Coronary artery (tissue), 2 donors: ENCODE results near the gene RNF166.

Experiments used
- DNase-seq: peaks from one replicate; pipeline ENCODE4 v3.0.0-alpha.2; 2017; ENCODE audit warnings: low spot score
- H3K27ac ChIP-seq, 2 donors: fragments of 200-600 bp; sonication (generic); one replicate each; pipeline ENCODE4 v1.5.1; 2016 to 2019
- H3K4me3 ChIP-seq: fragments of 200-600 bp; sonication (generic); 2 replicates; pipeline ENCODE4 v1.5.1; 2016; ENCODE audit warnings: mild to moderate bottlenecking, moderate library complexity
- TF ChIP-seq, protein P1 (sequence below): fragments of 200-600 bp; sonication (generic); IDR thresholded peaks from one replicate; pipeline ENCODE4 v1.5.1; 2019; ENCODE audit warnings: antibody characterized with exemption

RNF166 gene

DNA sequence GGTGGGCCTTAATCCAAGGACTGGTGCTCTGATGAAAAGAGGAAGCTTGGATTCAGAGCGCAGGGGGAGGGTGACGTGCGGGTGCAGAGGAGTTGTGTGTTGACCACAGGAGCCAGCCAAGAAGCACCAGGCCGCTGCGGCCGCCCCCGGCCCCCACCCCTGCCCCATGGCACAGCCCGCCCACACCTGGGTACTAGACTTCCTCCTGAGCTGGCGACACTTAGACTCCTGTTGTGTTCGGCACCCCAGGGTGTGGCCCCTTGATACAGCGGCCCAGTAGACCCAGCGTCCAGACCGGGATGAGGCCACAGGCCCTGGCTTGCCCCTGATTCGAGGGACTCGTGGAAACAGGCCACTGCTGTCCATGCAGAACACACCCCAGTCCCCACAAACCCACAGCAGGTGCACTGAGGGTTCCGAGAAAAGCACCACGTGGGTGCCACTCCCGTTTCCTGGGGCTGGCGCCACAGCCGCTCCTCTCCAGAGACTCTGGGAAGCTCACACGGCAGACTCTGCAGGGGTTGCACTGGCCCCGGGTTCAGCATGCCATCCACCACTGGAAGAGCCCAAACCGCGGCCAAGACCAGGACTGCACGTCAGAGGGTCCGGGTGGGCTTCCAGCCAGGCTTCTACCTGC is 14.2 kb downstream of the RNF166 start:
- DNase-seq = no peak
- TF ChIP-seq, protein P1, sequence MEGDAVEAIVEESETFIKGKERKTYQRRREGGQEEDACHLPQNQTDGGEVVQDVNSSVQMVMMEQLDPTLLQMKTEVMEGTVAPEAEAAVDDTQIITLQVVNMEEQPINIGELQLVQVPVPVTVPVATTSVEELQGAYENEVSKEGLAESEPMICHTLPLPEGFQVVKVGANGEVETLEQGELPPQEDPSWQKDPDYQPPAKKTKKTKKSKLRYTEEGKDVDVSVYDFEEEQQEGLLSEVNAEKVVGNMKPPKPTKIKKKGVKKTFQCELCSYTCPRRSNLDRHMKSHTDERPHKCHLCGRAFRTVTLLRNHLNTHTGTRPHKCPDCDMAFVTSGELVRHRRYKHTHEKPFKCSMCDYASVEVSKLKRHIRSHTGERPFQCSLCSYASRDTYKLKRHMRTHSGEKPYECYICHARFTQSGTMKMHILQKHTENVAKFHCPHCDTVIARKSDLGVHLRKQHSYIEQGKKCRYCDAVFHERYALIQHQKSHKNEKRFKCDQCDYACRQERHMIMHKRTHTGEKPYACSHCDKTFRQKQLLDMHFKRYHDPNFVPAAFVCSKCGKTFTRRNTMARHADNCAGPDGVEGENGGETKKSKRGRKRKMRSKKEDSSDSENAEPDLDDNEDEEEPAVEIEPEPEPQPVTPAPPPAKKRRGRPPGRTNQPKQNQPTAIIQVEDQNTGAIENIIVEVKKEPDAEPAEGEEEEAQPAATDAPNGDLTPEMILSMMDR = no peak
- Histone ChIP-seq H3K4me3 (no peak overlapping the region), H3K27ac (no peak overlapping the region)

DNA sequence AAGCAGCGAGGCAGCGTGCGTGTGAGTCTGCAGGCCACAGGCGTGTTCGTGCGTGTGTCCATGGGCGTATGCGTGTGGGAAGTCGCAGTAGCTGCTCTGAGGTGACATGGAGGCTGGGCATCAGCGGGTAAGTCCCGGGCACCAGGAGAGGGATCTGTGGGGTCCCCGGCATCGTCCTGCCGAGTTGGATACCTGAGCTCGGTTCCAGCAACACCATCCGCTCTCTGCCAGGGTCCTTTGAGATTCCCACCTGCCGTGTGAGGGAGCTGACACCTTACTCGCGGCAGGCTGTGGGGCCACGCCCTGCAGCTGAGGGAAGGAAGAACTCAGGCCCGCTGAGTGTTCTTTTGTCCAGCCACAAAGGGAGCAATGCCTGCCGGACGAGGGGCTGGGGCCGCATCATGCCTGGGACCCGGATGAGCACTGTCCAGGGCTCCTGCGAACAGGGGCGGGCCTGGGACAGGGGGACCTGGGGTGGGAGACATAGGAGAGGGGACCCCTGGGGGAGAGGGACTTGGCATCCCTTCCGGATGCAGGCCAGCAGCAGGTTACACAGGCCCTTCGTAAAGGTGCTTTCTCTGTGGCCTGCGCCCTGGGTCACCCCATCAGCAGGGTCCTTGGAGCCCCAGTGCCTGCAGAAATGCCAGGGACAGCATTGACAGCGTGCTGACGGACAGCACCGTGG is 14.9 kb downstream of the RNF166 start:
- H3K4me3 ChIP-seq = no peak overlapping the region
- H3K27ac ChIP-seq = no peak overlapping the region
- DNase-seq = no peak
- TF ChIP-seq, protein P1 = no peak

DNA sequence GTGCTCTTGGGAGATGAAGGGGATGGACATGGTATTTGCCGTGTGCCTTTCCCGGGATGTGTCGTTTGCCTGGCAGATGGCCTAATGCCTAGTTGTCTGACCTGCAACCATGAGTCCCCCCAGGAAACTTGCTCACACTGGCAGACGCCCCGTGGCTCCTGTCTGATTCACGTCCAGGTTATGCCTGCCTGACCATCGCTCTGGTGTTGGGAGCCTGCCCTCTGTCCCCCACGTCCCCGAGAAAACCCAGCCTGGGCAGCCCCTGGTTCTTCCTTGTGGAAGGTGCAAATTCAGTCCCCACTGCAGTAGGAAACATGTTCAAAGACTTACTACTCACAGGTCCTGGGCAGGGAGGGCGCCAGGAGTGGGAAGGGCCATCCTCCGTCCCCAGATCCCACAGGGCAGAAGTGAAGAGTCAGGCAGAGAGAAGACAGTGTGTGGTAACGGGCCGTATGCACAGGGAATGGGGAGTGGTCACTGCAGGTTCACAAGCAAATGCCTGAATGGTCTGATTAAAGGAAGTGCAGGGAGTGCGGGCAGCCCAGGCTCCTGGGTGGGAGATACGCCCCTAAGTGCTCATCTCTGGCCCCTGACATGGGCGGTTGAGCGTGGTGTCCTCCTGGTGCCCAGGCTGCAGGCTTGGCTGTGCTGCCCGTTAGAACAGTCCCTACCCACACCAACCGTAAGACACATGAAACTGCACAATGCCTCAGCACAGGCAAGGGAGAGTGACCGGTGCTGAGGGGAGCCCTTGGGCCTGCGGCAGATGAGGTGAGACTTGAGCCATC is 15.7 kb downstream of the RNF166 start:
- H3K27ac ChIP-seq = no peak overlapping the region
- TF ChIP-seq, protein P1 = no peak
- DNase-seq = no peak
- no peak overlapping the region for H3K4me3 ChIP-seq

DNA sequence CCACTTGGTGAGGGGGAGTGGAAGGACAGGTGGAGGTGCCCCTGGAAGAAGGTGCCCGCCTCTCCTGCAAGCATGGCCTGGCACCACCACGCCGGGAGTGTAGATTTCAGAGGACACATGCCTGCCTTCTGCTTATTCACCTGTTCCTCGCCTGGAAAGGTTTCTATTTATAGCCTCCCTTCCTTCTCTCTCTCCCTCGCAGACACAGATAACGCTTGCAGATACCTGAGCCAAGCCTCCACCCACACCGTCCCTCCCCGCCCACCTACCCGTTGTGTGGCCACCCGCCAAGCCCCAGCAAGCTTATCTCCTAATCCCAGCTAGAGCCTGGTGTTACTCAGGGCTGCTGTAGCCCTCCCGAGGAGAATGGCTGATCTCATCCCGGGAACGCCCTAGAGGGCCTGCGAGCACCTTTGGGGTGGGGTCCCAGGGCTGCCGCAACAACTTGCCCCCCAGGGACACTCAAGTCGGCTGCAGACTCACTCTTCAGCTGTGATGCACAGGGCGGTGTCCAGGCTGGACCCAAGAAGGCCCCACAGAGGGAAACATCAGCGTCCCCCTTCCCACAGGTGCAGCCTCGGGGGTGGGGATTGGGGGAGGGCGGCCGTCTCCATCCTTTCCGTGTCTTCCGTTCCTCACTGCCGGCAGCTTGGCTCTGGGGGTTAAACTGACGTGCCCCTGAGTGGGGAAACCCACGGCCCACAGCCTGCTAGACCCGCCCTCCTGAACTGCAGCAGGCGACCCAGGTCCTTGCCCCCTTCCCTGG is 18.0 kb downstream of the RNF166 start:
- no peak for DNase-seq
- TF ChIP-seq, protein P1 = no peak
- no peak overlapping the region for H3K4me3 ChIP-seq
- H3K27ac ChIP-seq = no peak overlapping the region

DNA sequence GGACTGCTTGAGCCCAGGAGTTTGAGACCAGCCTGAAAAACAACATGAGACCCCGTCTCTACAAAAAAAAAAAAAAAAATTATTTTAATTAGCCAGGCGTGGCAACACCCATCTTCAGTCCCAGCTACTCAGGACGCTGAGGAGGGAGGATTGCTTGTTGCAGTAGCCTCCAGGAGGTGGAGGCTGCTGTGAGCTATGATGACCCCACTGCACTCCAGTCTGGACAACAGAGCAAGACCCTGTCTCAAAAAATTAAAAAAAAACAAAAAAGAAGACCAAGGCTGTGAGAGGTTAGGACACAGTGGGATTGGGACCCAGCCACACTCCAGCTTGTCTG is 18.6 kb downstream of the RNF166 start:
- H3K27ac ChIP-seq = no peak overlapping the region
- TF ChIP-seq, protein P1 = no peak
- DNase-seq = no peak
- no peak overlapping the region for H3K4me3 ChIP-seq

DNA sequence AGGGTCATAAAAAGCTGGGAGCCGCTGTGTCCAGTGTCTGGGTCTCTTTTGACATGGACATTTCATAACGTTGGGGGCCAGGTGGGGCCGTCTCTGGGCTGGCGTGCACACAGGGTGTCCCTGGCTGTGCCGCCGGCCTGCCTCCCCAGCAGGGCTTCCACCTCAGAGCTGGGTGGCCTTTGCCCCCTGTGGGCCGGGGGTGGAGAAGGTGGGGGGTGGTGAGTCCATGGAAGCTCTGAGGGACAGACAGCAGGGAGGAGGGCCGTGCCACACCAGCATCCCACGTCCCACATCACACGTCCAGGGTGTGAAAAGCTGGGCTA is 19.0 kb downstream of the RNF166 start:
- no peak for DNase-seq
- H3K27ac ChIP-seq = no peak overlapping the region
- TF ChIP-seq, protein P1 = no peak
- H3K4me3 ChIP-seq = no peak overlapping the region
